HEK293T (cell line): ENCODE measurements around the gene CHRNA3.

ENCODE experiments used
- FOXA1 ChIP-seq: fragments of 450-650 bp; IDR thresholded peaks from 2 replicates; pipeline ENCODE4 v1.6.1; 2016; ENCODE audit warnings: mild to moderate bottlenecking
- LEF1 ChIP-seq: fragments of 450-650 bp; IDR thresholded peaks from 2 replicates; pipeline ENCODE4 v1.6.1; 2017; ENCODE audit warnings: mild to moderate bottlenecking, borderline replicate concordance
- PKNOX1 ChIP-seq: fragments of 450-650 bp; IDR thresholded peaks from 2 replicates; pipeline ENCODE4 v1.6.1; 2016
- SP1 ChIP-seq: fragments of 450-650 bp; IDR thresholded peaks from 2 replicates; pipeline ENCODE4 v1.6.1; 2017

GRCh38 chr15:78660584-78660983, 39.8 kb upstream of the CHRNA3 start:
- TF ChIP-seq FOXA1 (no peak), SP1 (no peak), PKNOX1 (no peak), LEF1 (no peak)
